OCI-LY7 (cell line): ENCODE measurements around the gene MOB1B. TPM values are rescaled to one million over a fixed set of nuclear protein-coding genes. Genes with fewer than 3 reads are reported as not detected.

Experiments
- BruUV-seq: library from RNA; stranded (reverse); fragments of 400-500 nt; replicated peaks from 2 replicates; lab custom pipeline; 2021; lab: Mats Ljungman, UMichigan
- CTCF ChIA-PET: fragments of 300-600 bp; sonication (Branson Sonifier 250); formaldehyde crosslinking; loops from one replicate; lab custom pipeline; 2022; ENCODE audit warnings: antibody characterized with exemption; ENCODE audit not compliant: unreplicated experiment; lab: Charles Lee
- POLR2A ChIA-PET: fragments of 300-600 bp; sonication (Branson Sonifier 250); formaldehyde crosslinking; loops from one replicate; lab custom pipeline; 2022; ENCODE audit warnings: antibody characterized with exemption; lab: Charles Lee
- DNase-seq: peaks from one replicate; pipeline ENCODE4 v3.0.0-alpha.2; 2015; ENCODE audit warnings: low spot score
- H2AFZ ChIP-seq: fragments of 200-600 bp; sonication (generic), shearing (Covaris generic); 2 replicates; pipeline ENCODE4 v1.6.1; 2014; ENCODE audit warnings: mild to moderate bottlenecking, antibody characterized with exemption, low read length, moderate library complexity
- H3K27ac ChIP-seq: fragments of 200-600 bp; sonication (generic); 2 replicates; pipeline ENCODE4 v1.5.1; 2014; ENCODE audit warnings: mixed run types, low read depth, mild to moderate bottlenecking, moderate library complexity, low read length, inconsistent platforms; ENCODE audit not compliant: poor library complexity, severe bottlenecking
- H3K36me3 ChIP-seq: fragments of 200-600 bp; sonication (generic); 2 replicates; pipeline ENCODE4 v1.6.1; 2014; ENCODE audit warnings: mild to moderate bottlenecking, antibody characterized with exemption, low read length, moderate library complexity, mixed read lengths; ENCODE audit not compliant: insufficient read depth
- H3K4me1 ChIP-seq: fragments of 200-600 bp; sonication (generic); 2 replicates; pipeline ENCODE4 v1.5.1; 2014; ENCODE audit warnings: mild to moderate bottlenecking, low read length; ENCODE audit not compliant: insufficient read depth, poor library complexity, severe bottlenecking
- H3K4me2 ChIP-seq: fragments of 200-600 bp; sonication (generic); 2 replicates; pipeline ENCODE4 v1.6.1; 2014; ENCODE audit warnings: mild to moderate bottlenecking, low read length
- H3K4me3 ChIP-seq: fragments of 200-600 bp; sonication (generic); 2 replicates; pipeline ENCODE4 v1.5.1; 2014; ENCODE audit warnings: mild to moderate bottlenecking, low read depth, low read length; ENCODE audit not compliant: poor library complexity, severe bottlenecking
- H3K79me2 ChIP-seq: fragments of 200-600 bp; sonication (generic); 2 replicates; pipeline ENCODE4 v1.6.1; 2016; ENCODE audit warnings: low read depth, mild to moderate bottlenecking, low read length, moderate library complexity, mixed read lengths; ENCODE audit not compliant: insufficient read depth
- H3K9me2 ChIP-seq: fragments of 200-600 bp; sonication (generic); 2 replicates; pipeline ENCODE4 v1.6.1; 2016; ENCODE audit warnings: mild to moderate bottlenecking, low read length, mixed read lengths; ENCODE audit not compliant: insufficient read depth
- H3K9me3 ChIP-seq: fragments of 200-600 bp; sonication (generic); 2 replicates; pipeline ENCODE4 v1.6.1; 2014; ENCODE audit warnings: mild to moderate bottlenecking, mixed run types, low read length, mixed read lengths
- H4K20me1 ChIP-seq: fragments of 200-600 bp; sonication (generic); 2 replicates; pipeline ENCODE4 v1.6.1; 2014; ENCODE audit warnings: mild to moderate bottlenecking, antibody characterized with exemption, low read length, moderate library complexity, mixed read lengths; ENCODE audit not compliant: insufficient read depth
- EZH2phosphoT487 ChIP-seq: fragments of 200-600 bp; sonication (generic); IDR thresholded peaks from 2 replicates; pipeline ENCODE4 v1.6.1; 2018; ENCODE audit warnings: low read depth, borderline replicate concordance, mild to moderate bottlenecking, mixed run types, antibody characterized with exemption, low read length, moderate library complexity, mixed read lengths
- intact Hi-C: fragments of 100-400 bp; cut with micrococcal nuclease; formaldehyde crosslinking; loops from one replicate; pipeline ENCODE4 v1.10.0; 2022; ENCODE audit not compliant: unreplicated experiment
- total RNA-seq, 2 experiments: library from RNA; depleted of rRNA in 1 of 2; stranded (reverse); fragments of >200 nt in 1 of 2; shearing (Covaris generic) in 1 of 2; gene quantifications; 2 replicates each; pipeline ENCODE4 v1.2.3, GENCODE V29; 2014 to 2022
- TF ChIP-seq, protein P1 (sequence below): fragments of 200-600 bp; sonication (generic); conservative IDR thresholded peaks from 2 replicates; pipeline ENCODE4 v1.5.1; 2014; ENCODE audit warnings: mild to moderate bottlenecking, antibody characterized with exemption, low read length, moderate library complexity, mixed read lengths

MOB1B gene
- total RNA-seq, 2 experiments from 2014 or later, result 4.7 to 22.4 TPM

DNA sequence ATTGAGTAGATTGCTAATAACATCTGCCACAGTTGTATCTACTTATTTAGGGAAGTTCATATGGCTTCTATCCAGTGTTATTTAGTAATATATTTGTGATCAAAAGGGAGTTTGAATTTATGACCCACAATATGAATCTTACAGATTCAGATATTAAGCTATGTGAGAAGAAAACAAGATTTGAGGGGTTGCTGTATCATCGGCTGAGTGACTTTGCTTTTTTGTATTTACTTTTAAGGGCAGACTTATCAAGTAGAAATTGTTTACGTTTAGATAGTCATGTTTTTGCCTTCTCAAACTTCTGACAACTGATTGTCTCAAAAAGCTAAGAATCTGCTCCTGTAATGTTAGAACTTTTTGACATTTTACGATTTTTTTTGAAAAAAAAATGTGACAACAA is 74.1 kb downstream of the MOB1B start:
- H4K20me1 ChIP-seq, result no peaks in the 10 kb centered on the region
- no peak for TF ChIP-seq EZH2phosphoT487
- TF ChIP-seq, protein P1, sequence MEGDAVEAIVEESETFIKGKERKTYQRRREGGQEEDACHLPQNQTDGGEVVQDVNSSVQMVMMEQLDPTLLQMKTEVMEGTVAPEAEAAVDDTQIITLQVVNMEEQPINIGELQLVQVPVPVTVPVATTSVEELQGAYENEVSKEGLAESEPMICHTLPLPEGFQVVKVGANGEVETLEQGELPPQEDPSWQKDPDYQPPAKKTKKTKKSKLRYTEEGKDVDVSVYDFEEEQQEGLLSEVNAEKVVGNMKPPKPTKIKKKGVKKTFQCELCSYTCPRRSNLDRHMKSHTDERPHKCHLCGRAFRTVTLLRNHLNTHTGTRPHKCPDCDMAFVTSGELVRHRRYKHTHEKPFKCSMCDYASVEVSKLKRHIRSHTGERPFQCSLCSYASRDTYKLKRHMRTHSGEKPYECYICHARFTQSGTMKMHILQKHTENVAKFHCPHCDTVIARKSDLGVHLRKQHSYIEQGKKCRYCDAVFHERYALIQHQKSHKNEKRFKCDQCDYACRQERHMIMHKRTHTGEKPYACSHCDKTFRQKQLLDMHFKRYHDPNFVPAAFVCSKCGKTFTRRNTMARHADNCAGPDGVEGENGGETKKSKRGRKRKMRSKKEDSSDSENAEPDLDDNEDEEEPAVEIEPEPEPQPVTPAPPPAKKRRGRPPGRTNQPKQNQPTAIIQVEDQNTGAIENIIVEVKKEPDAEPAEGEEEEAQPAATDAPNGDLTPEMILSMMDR, result no peak
- no TSS peak for BruUV-seq
- H3K27ac ChIP-seq, result no peak overlapping the region
- H3K36me3 ChIP-seq, result peaks cover 30% of the 10 kb centered on the region
- ChIA-PET POLR2A (no interaction called here), CTCF (no interaction called here)
- no peaks in the 10 kb centered on the region for H3K79me2 ChIP-seq
- intact Hi-C loops, result no loop called here
- no peaks in the 10 kb centered on the region for H3K9me3 ChIP-seq
- peaks cover 18% of the 10 kb centered on the region for H3K4me1 ChIP-seq
- no peak overlapping the region for H3K4me3 ChIP-seq
- H3K4me2 ChIP-seq, result no peak overlapping the region
- no peaks in the 10 kb centered on the region for H3K9me2 ChIP-seq
- DNase-seq, result no peak
- no peak overlapping the region for H2AFZ ChIP-seq

DNA sequence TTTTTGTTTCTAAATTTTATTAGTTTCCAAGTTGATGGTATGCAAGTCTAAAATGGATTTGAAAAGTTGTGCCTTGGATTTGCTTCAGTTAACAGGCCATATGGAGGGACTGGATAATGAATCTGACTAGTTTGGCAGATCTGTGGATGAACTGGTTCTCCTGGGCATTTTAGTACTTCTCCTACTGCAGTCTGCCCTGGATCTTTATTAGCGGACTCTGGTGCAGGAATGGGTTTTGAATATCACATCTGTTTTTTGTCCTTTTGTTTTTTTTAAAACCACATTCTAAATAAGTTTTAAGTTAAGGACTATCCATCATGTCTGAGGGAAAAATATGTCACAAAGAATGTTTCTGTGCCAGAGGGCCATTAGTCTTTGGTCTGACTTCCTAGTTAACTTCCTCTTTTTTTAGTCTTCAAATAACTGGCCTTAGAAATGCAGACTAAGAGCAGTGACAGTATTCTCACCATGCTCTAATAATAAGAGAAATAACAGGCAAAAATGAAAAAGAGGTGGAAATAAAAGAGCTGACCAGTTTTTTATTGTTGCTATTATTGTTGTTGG is 77.4 kb downstream of the MOB1B start:
- Histone ChIP-seq H3K9me3 (no peaks in the 10 kb centered on the region), H3K4me3 (no peak overlapping the region), H3K4me2 (peak overlapping the region; percentile 63), H3K9me2 (no peaks in the 10 kb centered on the region), H3K27ac (peak overlapping the region; percentile 25), H2AFZ (peak overlapping the region; percentile 26; the same call in 1 of the 2 replicates), H3K4me1 (peaks cover 27% of the 10 kb centered on the region), H3K36me3 (peaks cover 28% of the 10 kb centered on the region), H3K79me2 (no peaks in the 10 kb centered on the region), H4K20me1 (no peaks in the 10 kb centered on the region)
- ChIA-PET CTCF (no interaction called here), POLR2A (no interaction called here)
- no peak for TF ChIP-seq EZH2phosphoT487
- TF ChIP-seq, protein P1, result no peak
- BruUV-seq, result no TSS peak
- peak; percentile 69 for DNase-seq
- intact Hi-C loops, result no loop called here

DNA sequence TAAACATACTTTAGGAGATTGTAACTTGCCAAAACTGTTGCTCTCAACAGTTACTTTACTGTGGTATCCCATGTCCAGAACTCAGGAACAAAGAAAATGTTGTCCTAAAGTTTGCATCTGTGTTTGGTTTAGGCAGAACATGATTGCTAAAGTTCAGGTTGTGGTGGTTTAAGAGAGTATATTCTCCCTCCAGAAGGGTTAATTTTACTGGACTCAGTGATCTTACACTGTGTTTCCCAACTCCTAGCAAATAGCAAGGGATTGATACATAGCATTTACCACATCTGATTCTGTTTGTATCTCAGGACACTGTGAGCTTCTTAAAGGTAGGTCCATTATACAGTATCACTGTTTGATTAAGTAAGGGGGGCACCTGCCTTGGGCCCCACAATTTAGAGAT is 78.0 kb downstream of the MOB1B start:
- ChIA-PET POLR2A (no interaction called here), CTCF (no interaction called here)
- DNase-seq, result no peak
- no TSS peak for BruUV-seq
- Histone ChIP-seq H3K79me2 (no peaks in the 10 kb centered on the region), H3K4me1 (peaks cover 27% of the 10 kb centered on the region), H3K4me3 (no peak overlapping the region), H2AFZ (no peak overlapping the region), H3K9me3 (no peaks in the 10 kb centered on the region), H4K20me1 (no peaks in the 10 kb centered on the region), H3K36me3 (peaks cover 23% of the 10 kb centered on the region; the same call in 1 of the 2 replicates), H3K4me2 (peak overlapping the region; percentile 63), H3K27ac (peak overlapping the region; percentile 25), H3K9me2 (no peaks in the 10 kb centered on the region)
- TF ChIP-seq EZH2phosphoT487, result no peak
- TF ChIP-seq, protein P1, result no peak
- intact Hi-C loops, result no loop called here
